ENCODE results near the gene UCHL1. TPM values are rescaled to one million over a fixed set of nuclear protein-coding genes. Genes with fewer than 3 reads are reported as not detected.

UCHL1 gene
- polyA plus RNA-seq, 1 donor from 2014 or later, result 5,099 TPM

GRCh38 chr4:41288254-41288653 is 31.5 kb downstream of the UCHL1 start:
- Histone ChIP-seq H3K4me3 (ENCODE audit: low read length) (no peak overlapping the region), H3K9ac (ENCODE audit: low read length) (no peak overlapping the region), H3K9me3 (ENCODE audit: low read length) (no peaks in the 10 kb centered on the region), H3K9me2 (ENCODE audit: insufficient read depth, low read length) (no peaks in the 10 kb centered on the region), H3K27ac (ENCODE audit: low read length) (no peak overlapping the region), H3K79me2 (replicated peaks; ENCODE audit: insufficient read depth, low read length) (no peaks in the 10 kb centered on the region), H3F3A (ENCODE audit: insufficient read depth, low read length, poor library complexity, severe bottlenecking) (no peaks in the 10 kb centered on the region), H3K36me3 (ENCODE audit: insufficient read depth, low read length) (no peaks in the 10 kb centered on the region), H3K27me3 (ENCODE audit: insufficient read depth, low read depth, low read length) (no peaks in the 10 kb centered on the region), H3K4me2 (ENCODE audit: low read length) (no peak overlapping the region), H2AFZ (ENCODE audit: low read depth, low read length) (no peak overlapping the region), H4K20me1 (ENCODE audit: insufficient read depth) (no peaks in the 10 kb centered on the region)
- TF ChIP-seq POLR2AphosphoS5 (IDR thresholded peaks at IDR 0.05) (no peak), SMC3 (conservative IDR thresholded peaks at IDR 0.05; ENCODE audit: poor library complexity) (no peak), EP300 (conservative IDR thresholded peaks at IDR 0.05; ENCODE audit: poor library complexity, severe bottlenecking) (no peak), REST (IDR thresholded peaks at IDR 0.05; ENCODE audit: borderline replicate concordance) (no peak), TAF1 (IDR thresholded peaks at IDR 0.05; ENCODE audit: low read depth) (no peak), EZH2 (IDR thresholded peaks at IDR 0.05; ENCODE audit: borderline replicate concordance, insufficient read depth, low read length, poor library complexity, severe bottlenecking) (no peak), MXI1 (conservative IDR thresholded peaks at IDR 0.05; ENCODE audit: poor library complexity, severe bottlenecking) (no peak), RAD21 (conservative IDR thresholded peaks at IDR 0.05) (no peak)
- TF ChIP-seq, protein P1, sequence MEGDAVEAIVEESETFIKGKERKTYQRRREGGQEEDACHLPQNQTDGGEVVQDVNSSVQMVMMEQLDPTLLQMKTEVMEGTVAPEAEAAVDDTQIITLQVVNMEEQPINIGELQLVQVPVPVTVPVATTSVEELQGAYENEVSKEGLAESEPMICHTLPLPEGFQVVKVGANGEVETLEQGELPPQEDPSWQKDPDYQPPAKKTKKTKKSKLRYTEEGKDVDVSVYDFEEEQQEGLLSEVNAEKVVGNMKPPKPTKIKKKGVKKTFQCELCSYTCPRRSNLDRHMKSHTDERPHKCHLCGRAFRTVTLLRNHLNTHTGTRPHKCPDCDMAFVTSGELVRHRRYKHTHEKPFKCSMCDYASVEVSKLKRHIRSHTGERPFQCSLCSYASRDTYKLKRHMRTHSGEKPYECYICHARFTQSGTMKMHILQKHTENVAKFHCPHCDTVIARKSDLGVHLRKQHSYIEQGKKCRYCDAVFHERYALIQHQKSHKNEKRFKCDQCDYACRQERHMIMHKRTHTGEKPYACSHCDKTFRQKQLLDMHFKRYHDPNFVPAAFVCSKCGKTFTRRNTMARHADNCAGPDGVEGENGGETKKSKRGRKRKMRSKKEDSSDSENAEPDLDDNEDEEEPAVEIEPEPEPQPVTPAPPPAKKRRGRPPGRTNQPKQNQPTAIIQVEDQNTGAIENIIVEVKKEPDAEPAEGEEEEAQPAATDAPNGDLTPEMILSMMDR (IDR thresholded peaks at IDR 0.05; ENCODE audit: poor library complexity, severe bottlenecking), result no peak

DNA sequence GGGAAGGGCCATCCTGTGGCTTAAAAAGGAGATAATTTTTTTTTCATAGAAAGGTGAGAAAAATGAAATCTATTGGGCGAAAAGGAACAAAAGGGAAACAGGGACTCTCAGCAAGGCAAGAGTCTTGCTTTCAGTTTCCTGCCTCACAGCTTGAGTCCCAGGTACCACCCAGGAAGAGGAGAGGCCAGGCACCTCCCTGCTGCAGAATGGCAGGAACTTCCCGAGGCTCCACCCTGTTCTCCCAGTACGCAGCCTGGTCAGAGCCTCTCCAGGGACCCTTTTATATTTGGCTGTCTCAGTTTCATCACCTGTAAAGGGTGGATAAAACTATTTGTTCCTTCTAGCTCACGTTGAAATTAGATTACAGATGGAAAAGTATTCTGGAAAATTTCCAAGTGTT is 33.8 kb downstream of the UCHL1 start:
- Histone ChIP-seq H3F3A (ENCODE audit: insufficient read depth, low read length, poor library complexity, severe bottlenecking) (no peaks in the 10 kb centered on the region), H4K20me1 (ENCODE audit: insufficient read depth) (no peaks in the 10 kb centered on the region), H3K27me3 (ENCODE audit: insufficient read depth, low read depth, low read length) (no peaks in the 10 kb centered on the region), H3K9me2 (ENCODE audit: insufficient read depth, low read length) (no peaks in the 10 kb centered on the region), H3K9me3 (ENCODE audit: low read length) (peaks cover 13% of the 10 kb centered on the region), H2AFZ (ENCODE audit: low read depth, low read length) (no peak overlapping the region), H3K79me2 (replicated peaks; ENCODE audit: insufficient read depth, low read length) (no peaks in the 10 kb centered on the region), H3K27ac (ENCODE audit: low read length) (no peak overlapping the region), H3K36me3 (ENCODE audit: insufficient read depth, low read length) (no peaks in the 10 kb centered on the region), H3K4me3 (ENCODE audit: low read length) (no peak overlapping the region), H3K9ac (ENCODE audit: low read length) (no peak overlapping the region), H3K4me2 (ENCODE audit: low read length) (no peak overlapping the region)
- TF ChIP-seq REST (IDR thresholded peaks at IDR 0.05; ENCODE audit: borderline replicate concordance) (no peak), SMC3 (conservative IDR thresholded peaks at IDR 0.05; ENCODE audit: poor library complexity) (no peak), EZH2 (IDR thresholded peaks at IDR 0.05; ENCODE audit: borderline replicate concordance, insufficient read depth, low read length, poor library complexity, severe bottlenecking) (no peak), EP300 (conservative IDR thresholded peaks at IDR 0.05; ENCODE audit: poor library complexity, severe bottlenecking) (no peak), TAF1 (IDR thresholded peaks at IDR 0.05; ENCODE audit: low read depth) (no peak), MXI1 (conservative IDR thresholded peaks at IDR 0.05; ENCODE audit: poor library complexity, severe bottlenecking) (no peak), RAD21 (conservative IDR thresholded peaks at IDR 0.05) (no peak), POLR2AphosphoS5 (IDR thresholded peaks at IDR 0.05) (no peak)
- TF ChIP-seq, protein P1 (IDR thresholded peaks at IDR 0.05; ENCODE audit: poor library complexity, severe bottlenecking), result no peak
